ENCODE results near the gene PBX4.

The PBX4 gene

DNA sequence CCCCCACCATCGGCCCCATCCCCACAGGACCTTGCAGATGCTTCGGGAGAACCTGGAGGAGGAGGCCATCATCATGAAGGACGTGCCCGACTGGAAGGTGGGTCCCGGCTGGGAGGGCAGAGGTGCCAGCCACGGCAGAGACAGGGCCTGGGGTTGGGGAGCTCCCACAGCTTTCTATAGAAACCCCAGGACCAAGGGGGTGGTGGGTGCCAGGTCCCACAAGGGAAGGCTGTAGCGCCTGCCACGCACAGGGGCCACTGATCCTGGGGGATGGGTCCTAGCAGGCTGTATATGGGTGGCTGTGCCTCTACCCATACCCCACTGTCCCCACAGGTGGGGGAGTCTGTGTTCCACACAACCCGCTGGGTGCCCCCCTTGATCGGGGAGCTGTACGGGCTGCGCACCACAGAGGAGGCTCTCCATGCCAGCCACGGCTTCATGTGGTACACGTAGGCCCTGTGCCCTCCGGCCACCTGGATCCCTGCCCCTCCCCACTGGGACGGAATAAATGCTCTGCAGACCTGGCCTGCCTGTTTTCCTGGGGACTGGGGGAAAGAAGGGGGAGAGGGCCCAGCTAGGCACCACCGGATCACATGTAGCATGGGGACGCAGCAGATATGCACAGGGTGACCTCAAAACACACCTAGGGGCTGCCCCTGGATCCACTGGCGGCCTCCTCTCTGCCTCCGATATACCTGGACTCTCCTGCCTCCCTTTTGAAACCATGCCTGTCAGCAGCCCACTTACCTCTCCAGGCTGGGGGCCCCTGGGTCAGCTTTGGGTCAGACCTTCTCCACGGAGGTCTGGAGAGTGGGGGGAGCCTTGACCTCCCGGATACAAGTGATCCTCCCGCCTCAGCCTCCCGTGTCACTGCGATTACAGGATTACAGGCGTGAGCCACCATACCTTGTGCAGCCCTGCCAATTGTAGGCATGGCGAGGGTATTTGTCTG lies 90.5 kb downstream of the PBX4 start:
- TF ChIP-seq, protein P1, sequence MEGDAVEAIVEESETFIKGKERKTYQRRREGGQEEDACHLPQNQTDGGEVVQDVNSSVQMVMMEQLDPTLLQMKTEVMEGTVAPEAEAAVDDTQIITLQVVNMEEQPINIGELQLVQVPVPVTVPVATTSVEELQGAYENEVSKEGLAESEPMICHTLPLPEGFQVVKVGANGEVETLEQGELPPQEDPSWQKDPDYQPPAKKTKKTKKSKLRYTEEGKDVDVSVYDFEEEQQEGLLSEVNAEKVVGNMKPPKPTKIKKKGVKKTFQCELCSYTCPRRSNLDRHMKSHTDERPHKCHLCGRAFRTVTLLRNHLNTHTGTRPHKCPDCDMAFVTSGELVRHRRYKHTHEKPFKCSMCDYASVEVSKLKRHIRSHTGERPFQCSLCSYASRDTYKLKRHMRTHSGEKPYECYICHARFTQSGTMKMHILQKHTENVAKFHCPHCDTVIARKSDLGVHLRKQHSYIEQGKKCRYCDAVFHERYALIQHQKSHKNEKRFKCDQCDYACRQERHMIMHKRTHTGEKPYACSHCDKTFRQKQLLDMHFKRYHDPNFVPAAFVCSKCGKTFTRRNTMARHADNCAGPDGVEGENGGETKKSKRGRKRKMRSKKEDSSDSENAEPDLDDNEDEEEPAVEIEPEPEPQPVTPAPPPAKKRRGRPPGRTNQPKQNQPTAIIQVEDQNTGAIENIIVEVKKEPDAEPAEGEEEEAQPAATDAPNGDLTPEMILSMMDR (IDR thresholded peaks at IDR 0.05): no peak
- TF ChIP-seq ZFX (IDR thresholded peaks at IDR 0.05; ENCODE audit: borderline replicate concordance): no peak
- H3K27ac ChIP-seq: no peak overlapping the region

DNA sequence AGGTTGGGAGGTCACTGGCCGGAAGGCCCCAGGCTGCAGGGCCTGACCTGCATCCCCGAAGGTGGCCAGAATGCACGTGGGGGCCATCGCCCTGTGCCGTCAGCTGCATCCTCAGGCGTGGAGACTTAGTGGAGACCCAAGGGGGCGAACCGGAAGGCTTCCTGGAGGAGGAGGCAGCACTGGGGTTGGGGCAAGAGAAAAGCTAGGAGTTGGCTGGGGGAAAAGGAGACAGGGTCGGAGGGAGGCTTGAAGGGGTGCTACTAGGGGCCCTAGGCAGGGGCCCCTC lies 91.2 kb downstream of the PBX4 start:
- TF ChIP-seq ZFX (IDR thresholded peaks at IDR 0.05; ENCODE audit: borderline replicate concordance): no peak
- TF ChIP-seq, protein P1 (IDR thresholded peaks at IDR 0.05): no peak
- no peak overlapping the region for H3K27ac ChIP-seq

DNA sequence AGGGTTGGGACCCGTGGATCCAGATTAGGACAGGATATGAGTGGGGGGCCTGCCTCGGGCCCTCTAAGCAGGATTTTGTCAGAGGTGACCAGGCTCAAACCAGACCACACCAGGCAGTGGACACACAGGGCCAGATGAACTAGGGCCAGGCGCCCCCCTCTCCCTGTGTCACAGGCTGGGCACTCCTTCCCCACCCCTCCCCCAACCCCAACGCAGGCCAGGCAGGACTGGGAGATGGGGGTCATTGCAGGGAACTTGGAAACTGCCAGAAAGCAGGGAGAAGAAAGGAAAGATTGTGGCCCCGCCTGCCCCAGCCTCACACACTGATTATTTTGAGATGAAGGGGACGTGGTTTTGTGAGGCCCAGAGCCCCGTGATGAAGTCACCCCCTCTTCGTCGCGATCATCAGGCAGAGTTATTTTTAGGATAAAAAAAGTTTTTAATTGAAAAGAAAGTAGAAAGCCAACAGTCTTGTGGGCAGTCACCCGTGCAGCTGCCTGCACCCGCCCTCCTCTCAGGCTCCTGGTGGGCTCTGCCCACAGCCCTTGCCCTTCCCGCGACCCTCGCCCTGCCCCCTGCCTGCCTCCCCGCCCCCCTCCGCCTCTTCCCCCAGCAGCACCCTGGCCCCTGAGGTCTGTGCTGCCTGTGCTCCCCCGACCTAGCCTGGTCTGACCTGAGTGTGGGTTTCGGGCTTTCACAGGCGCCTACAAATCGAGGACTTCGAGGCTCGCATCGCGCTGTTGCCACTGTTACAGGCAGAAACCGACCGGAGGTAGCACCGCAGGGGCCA lies 91.7 kb downstream of the PBX4 start:
- H3K27ac ChIP-seq: no peak overlapping the region
- TF ChIP-seq, protein P1 (IDR thresholded peaks at IDR 0.05): no peak
- no peak for TF ChIP-seq ZFX (IDR thresholded peaks at IDR 0.05; ENCODE audit: borderline replicate concordance)

GRCh38 chr19:19525611-19526380 lies 92.7 kb downstream of the PBX4 start:
- TF ChIP-seq ZFX (IDR thresholded peaks at IDR 0.05; ENCODE audit: borderline replicate concordance): no peak
- TF ChIP-seq, protein P1 (IDR thresholded peaks at IDR 0.05): no peak
- H3K27ac ChIP-seq: no peak overlapping the region

DNA sequence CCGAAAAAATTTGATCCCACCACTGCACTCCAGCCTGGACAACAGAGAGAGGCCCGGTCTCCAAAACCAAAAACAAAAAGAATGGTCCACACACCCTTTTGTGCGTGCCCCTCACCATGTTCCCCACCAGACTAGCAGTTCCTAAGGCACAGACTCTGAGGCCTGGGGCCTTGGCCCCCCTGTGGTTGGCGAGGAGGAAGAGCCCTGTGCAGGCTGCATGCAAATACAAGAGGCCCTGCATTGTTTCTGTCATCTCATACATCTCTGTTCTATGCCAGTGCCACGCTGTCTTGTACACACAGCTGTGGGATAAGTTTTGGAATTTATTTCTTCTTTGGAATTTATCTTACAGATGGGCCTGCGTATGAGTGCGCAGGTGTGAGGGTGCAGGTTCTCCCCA lies 94.4 kb downstream of the PBX4 start:
- no peak overlapping the region for H3K27ac ChIP-seq
- no peak for TF ChIP-seq ZFX (IDR thresholded peaks at IDR 0.05; ENCODE audit: borderline replicate concordance)
- TF ChIP-seq, protein P1 (IDR thresholded peaks at IDR 0.05): no peak

GRCh38 chr19:19523177-19523576 lies 95.3 kb downstream of the PBX4 start:
- H3K27ac ChIP-seq: no peak overlapping the region
- TF ChIP-seq ZFX (IDR thresholded peaks at IDR 0.05; ENCODE audit: borderline replicate concordance): no peak
- TF ChIP-seq, protein P1 (IDR thresholded peaks at IDR 0.05): no peak
